K562 (cell line): ENCODE data around the gene TESK2. TPM values are rescaled to one million over a fixed set of nuclear protein-coding genes. Genes with fewer than 3 reads are reported as not detected.

Experiments used
- ATAC-seq: fragments of 200-7000 bp; cut with Tn5 transposase; 3 replicates; pipeline ENCODE4 v1.9.1; 2020; ENCODE audit warnings: moderate library complexity
- BruUV-seq: library from RNA; stranded (reverse); fragments of 400-500 nt; replicated peaks from 2 replicates; lab custom pipeline; 2021; lab: Mats Ljungman, UMichigan
- CTCF ChIA-PET: fragments of 300-600 bp; formaldehyde crosslinking; extraction: SDS; loops from one replicate; lab custom pipeline; 2021; ENCODE audit warnings: low intra/inter-chr PET ratio; lab: Yijun Ruan, JAX
- POLR2A ChIA-PET: fragments of 300-600, 350-650 bp; sonication (Branson Sonifier 250); formaldehyde crosslinking; extraction: SDS; loops from one replicate; lab custom pipeline; 2021; ENCODE audit warnings: antibody characterized with exemption, inconsistent platforms; lab: Yijun Ruan, JAX
- DNase-seq, 4 experiments: peaks; one replicate each; pipeline versions ENCODE4 v3.0.0 to v3.0.0-alpha.2; 2011 to 2018; ENCODE audit warnings: low spot score in 3 of 4, mixed read lengths in 3 of 4; ENCODE audit errors: extremely low read depth in 1 of 4
- FAIRE-seq: peaks from 2 replicates; lab custom pipeline; 2011; peaks lifted over from hg19 to GRCh38; lab: Jason Lieb, UNC
- H2AFZ ChIP-seq: 2 replicates; pipeline ENCODE4 v1.6.0; 2011; ENCODE audit warnings: low read depth, low read length, control low read depth, inconsistent platforms
- H3K27ac ChIP-seq: fragments of 200-600 bp; 3 replicates; pipeline ENCODE4 v1.8.0; 2011; ENCODE audit warnings: low read depth, mild to moderate bottlenecking, control low read depth, inconsistent platforms, low read length, moderate library complexity, mixed read lengths; ENCODE audit errors: extremely low read depth
- H3K27me3 ChIP-seq, 2 experiments: fragments of 300-600 bp in 1 of 2; 2 replicates in 1 of 2; 3 replicates in 1 of 2; pipeline versions ENCODE4 v1.6.0 to v1.8.0; 2011; ENCODE audit warnings: inconsistent platforms in 2 of 2, low read length in 2 of 2, mild to moderate bottlenecking in 1 of 2, mixed read lengths in 1 of 2, moderate library complexity in 1 of 2; ENCODE audit not compliant: control insufficient read depth in 2 of 2, insufficient read depth in 2 of 2
- H3K36me3 ChIP-seq: fragments of 300-600 bp; 3 replicates; pipeline ENCODE4 v1.8.0; 2011; ENCODE audit warnings: mild to moderate bottlenecking, low read length, inconsistent platforms; ENCODE audit not compliant: control insufficient read depth, insufficient read depth
- H3K4me1 ChIP-seq, 2 experiments: fragments of 200-600 bp in 1 of 2; replicated peaks in 1 of 2; 2 replicates in 1 of 2; 3 replicates in 1 of 2; pipeline versions ENCODE4 v1.5.1 to v1.8.0; 2011; ENCODE audit warnings: inconsistent platforms in 2 of 2, low read length in 2 of 2, mild to moderate bottlenecking in 1 of 2, mixed read lengths in 1 of 2, moderate library complexity in 1 of 2; ENCODE audit not compliant: control insufficient read depth in 2 of 2, insufficient read depth in 2 of 2
- H3K4me2 ChIP-seq: 2 replicates; pipeline ENCODE4 v1.6.1; 2011; ENCODE audit warnings: low read length, control low read depth, inconsistent platforms, mixed read lengths; ENCODE audit not compliant: insufficient read depth
- H3K4me3 ChIP-seq: fragments of 200-600 bp; sonication (generic), shearing (Covaris generic); 2 replicates; pipeline ENCODE4 v1.5.1; 2016; ENCODE audit warnings: control low read depth, inconsistent platforms
- H3K79me2 ChIP-seq: fragments of 200-600 bp; 3 replicates; pipeline ENCODE4 v1.8.0; 2011; ENCODE audit warnings: low read length, inconsistent platforms; ENCODE audit not compliant: control insufficient read depth, insufficient read depth
- H3K9ac ChIP-seq, 2 experiments: 2 replicates each; pipeline versions ENCODE4 v1.6.0 to v1.6.1; 2011; ENCODE audit warnings: low read depth in 2 of 2, low read length in 2 of 2, control low read depth in 1 of 2, inconsistent platforms in 1 of 2, mild to moderate bottlenecking in 1 of 2, mixed read lengths in 1 of 2; ENCODE audit not compliant: insufficient read depth in 1 of 2
- H3K9me1 ChIP-seq: one replicate; pipeline ENCODE4 v1.6.0; 2011; ENCODE audit warnings: inconsistent platforms, mild to moderate bottlenecking, low read length, moderate library complexity; ENCODE audit not compliant: control insufficient read depth, insufficient read depth
- H3K9me3 ChIP-seq: replicated peaks from 2 replicates; pipeline ENCODE4 v1.5.1; 2011; ENCODE audit warnings: low read depth, low read length, inconsistent platforms; ENCODE audit not compliant: control insufficient read depth, insufficient read depth
- H4K20me1 ChIP-seq: replicated peaks from 2 replicates; pipeline ENCODE4 v1.6.1; 2011; ENCODE audit warnings: low read length, inconsistent platforms, mixed read lengths; ENCODE audit not compliant: control insufficient read depth, insufficient read depth
- ARHGAP35 ChIP-seq: fragments of 450-650 bp; IDR thresholded peaks from 2 replicates; pipeline ENCODE4 v1.6.1; 2018; ENCODE audit not compliant: partially characterized antibody
- CBX5 ChIP-seq: IDR thresholded peaks from 2 replicates; pipeline ENCODE4 v1.6.1; 2014; ENCODE audit warnings: low read depth, borderline replicate concordance
- CHD2 ChIP-seq: IDR thresholded peaks from 2 replicates; pipeline ENCODE4 v1.6.1; 2011; ENCODE audit warnings: low read depth, low read length
- ELK1 ChIP-seq: sonication (generic); formaldehyde crosslinking; IDR thresholded peaks from 2 replicates; pipeline ENCODE4 v1.8.1; 2022; ENCODE audit warnings: missing genetic modification reagents
- HNRNPUL1 ChIP-seq: fragments of 200-400 bp; formaldehyde crosslinking; IDR thresholded peaks from 2 replicates; pipeline ENCODE4 v1.6.1; 2017; ENCODE audit warnings: low read length
- NFE2 ChIP-seq: IDR thresholded peaks from 2 replicates; pipeline ENCODE4 v1.6.1; 2014; ENCODE audit warnings: antibody characterized with exemption, low read depth
- SMC3 ChIP-seq: conservative IDR thresholded peaks from 2 replicates; pipeline ENCODE4 v1.6.1; 2011; ENCODE audit warnings: low read depth, low read length, improper control_type of control experiment; ENCODE audit not compliant: insufficient read depth
- ZBED1 ChIP-seq: IDR thresholded peaks from 2 replicates; pipeline ENCODE4 v1.6.1; 2014
- ZFP36 ChIP-seq: fragments of 150-350 bp; IDR thresholded peaks from 2 replicates; pipeline ENCODE4 v1.6.1; 2018; ENCODE audit warnings: low read length, low read depth; ENCODE audit not compliant: partially characterized antibody
- ZNF518B ChIP-seq: fragments of 250-450 bp; sonication (Bioruptor Pico); IDR thresholded peaks from 2 replicates; pipeline ENCODE4 v1.5.0; 2021; ENCODE audit warnings: mild to moderate bottlenecking, moderate library complexity
- ZNF699 ChIP-seq: fragments of 250-450 bp; sonication (Bioruptor Pico); IDR thresholded peaks from 2 replicates; pipeline ENCODE4 v1.8.0; 2021; ENCODE audit warnings: mild to moderate bottlenecking, moderate library complexity; ENCODE audit not compliant: insufficient replicate concordance
- ZNF785 ChIP-seq: fragments of 250-450 bp; sonication (Bioruptor Pico); IDR thresholded peaks from 2 replicates; pipeline ENCODE4 v1.4.0; 2020; ENCODE audit warnings: mild to moderate bottlenecking
- WGBS: fragments of 100-300 bp; shearing (Covaris generic); methylation state at CpG from one replicate; pipeline ENCODE4 v1.1.6; 2016; ENCODE audit warnings: low coverage, mixed read lengths; ENCODE audit not compliant: insufficient coverage; ENCODE audit errors: missing lambda C conversion rate; 5-methylcytosine and 5-hydroxymethylcytosine counted together
- in situ Hi-C: fragments of 300-500 bp; cut with MboI; formaldehyde crosslinking; loops from 4 replicates; pipeline ENCODE4 v1.15.0; 2018; ENCODE audit warnings: inconsistent platforms, mixed read lengths
- intact Hi-C: fragments of 100-400 bp; cut with micrococcal nuclease; formaldehyde crosslinking; loops from 2 replicates; pipeline ENCODE4 v1.14.2; 2022
- polyA plus RNA-seq, 8 experiments: library from polyadenylated mRNA; depleted of rRNA in 4 of 8; stranded (reverse) in 5 of 8; unstranded in 3 of 8; fragments of >200 nt; fragmentation: Nextera tagmentation in 2 of 8; fragmentation: Illumina TruSeq in 1 of 8; extraction: Ambion mirVana in 2 of 8; extraction: Trizol in 1 of 8; gene quantifications; 2 replicates each; pipeline versions ENCODE4 v1.2.1 to v1.2.3, GENCODE V29; 2011 to 2014; ENCODE audit warnings: inconsistent platforms in 1 of 8, missing spikeins in 1 of 8
- total RNA-seq, 7 experiments: library from RNA; depleted of rRNA in 6 of 7; stranded (reverse); fragments of >200 nt in 6 of 7; fragmentation: Illumina TruSeq in 2 of 7; extraction: Trizol in 2 of 7; gene quantifications; 2 replicates each; pipeline versions ENCODE4 v1.2.1 to v1.2.3, GENCODE V29; 2011 to 2021; ENCODE audit warnings: low replicate concordance in 1 of 7
- TF ChIP-seq, protein P1 (sequence below): fragments of 200-800 bp; sonication (Bioruptor generic); IDR thresholded peaks from 2 replicates; pipeline ENCODE4 v1.6.1; 2017; ENCODE audit warnings: missing genetic modification characterization, missing compliant biosample characterization

Gene TESK2
- total and polyA plus RNA-seq, 9 of the 15 experiments (the other 6 are each of a cell fraction or from before 2014, with no cell fraction given) = 1.6 to 5.3 (median 3.7) TPM

DNA sequence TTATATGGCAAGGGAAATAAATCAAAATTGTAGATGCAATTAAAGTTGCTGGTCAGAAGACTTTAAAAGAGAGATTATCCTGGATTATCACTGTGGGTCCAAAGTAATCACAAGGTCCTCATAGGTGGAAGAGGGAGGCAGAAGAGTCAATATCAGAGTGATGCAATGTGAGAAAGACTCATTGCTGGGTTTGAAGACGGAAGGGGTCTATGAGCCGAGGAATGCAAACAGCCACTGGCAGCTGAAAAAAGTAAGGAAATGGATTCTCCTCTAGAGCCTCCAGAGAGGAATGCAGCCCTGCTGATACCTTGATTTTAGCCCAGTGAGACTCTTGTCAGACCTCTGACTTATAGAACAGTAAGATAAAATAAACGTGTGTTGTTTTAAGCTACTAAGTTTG, 90.9 kb downstream of the TESK2 start:
- POLR2A ChIA-PET = interaction anchor here (0.5 kb wide), 1 partner anchor 51 kb away, joined by 3 read pairs; no protein-coding TSS in a partner anchor
- H3K36me3 ChIP-seq = no peaks in the 10 kb centered on the region
- in situ Hi-C loops = no loop called here
- no peaks in the 10 kb centered on the region for H3K9me1 ChIP-seq
- CTCF ChIA-PET = no interaction called here
- no TSS peak for BruUV-seq
- intact Hi-C loops = no loop called here
- H4K20me1 ChIP-seq = no peaks in the 10 kb centered on the region
- TF ChIP-seq ZNF785 (CRISPR knock-in tag) (no peak), CHD2 (no peak), CBX5 (no peak), HNRNPUL1 (no peak), ZNF518B (no peak), ZFP36 (no peak), ZBED1 (no peak), NFE2 (no peak), ELK1 (CRISPR knock-in tag) (no peak), ZNF699 (CRISPR knock-in tag) (no peak), ARHGAP35 (no peak), SMC3 (no peak)
- TF ChIP-seq, protein P1, sequence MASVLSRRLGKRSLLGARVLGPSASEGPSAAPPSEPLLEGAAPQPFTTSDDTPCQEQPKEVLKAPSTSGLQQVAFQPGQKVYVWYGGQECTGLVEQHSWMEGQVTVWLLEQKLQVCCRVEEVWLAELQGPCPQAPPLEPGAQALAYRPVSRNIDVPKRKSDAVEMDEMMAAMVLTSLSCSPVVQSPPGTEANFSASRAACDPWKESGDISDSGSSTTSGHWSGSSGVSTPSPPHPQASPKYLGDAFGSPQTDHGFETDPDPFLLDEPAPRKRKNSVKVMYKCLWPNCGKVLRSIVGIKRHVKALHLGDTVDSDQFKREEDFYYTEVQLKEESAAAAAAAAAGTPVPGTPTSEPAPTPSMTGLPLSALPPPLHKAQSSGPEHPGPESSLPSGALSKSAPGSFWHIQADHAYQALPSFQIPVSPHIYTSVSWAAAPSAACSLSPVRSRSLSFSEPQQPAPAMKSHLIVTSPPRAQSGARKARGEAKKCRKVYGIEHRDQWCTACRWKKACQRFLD (CRISPR knock-in tag) = no peak
- H3K4me1 ChIP-seq = no peaks in the 10 kb centered on the region
- H3K4me3 ChIP-seq = no peak overlapping the region
- no peaks in the 10 kb centered on the region for H3K27me3 ChIP-seq
- no peak for FAIRE-seq
- ATAC-seq = no peak
- no peak overlapping the region for H2AFZ ChIP-seq
- H3K4me2 ChIP-seq = no peak overlapping the region
- H3K79me2 ChIP-seq = no peaks in the 10 kb centered on the region
- WGBS = 51% methylated on average over 3 of the region's 3 CpGs
- no peak overlapping the region for H3K9ac ChIP-seq
- no peak overlapping the region for H3K27ac ChIP-seq
- no peaks in the 10 kb centered on the region for H3K9me3 ChIP-seq
- no peak for DNase-seq
